Caco-2 (cell line): ENCODE measurements around the gene DALRD3. TPM values are rescaled to one million over a fixed set of nuclear protein-coding genes. Genes with fewer than 3 reads are reported as not detected.

Source experiments
- Bru-seq: library from RNA; stranded (reverse); fragments of 400-500 nt; gene quantifications from one replicate; lab custom pipeline; 2021; lab: Mats Ljungman, UMichigan
- BruChase-seq, 2 experiments: library from RNA; stranded (reverse); fragments of 400-500 nt; gene quantifications; one replicate each; lab custom pipeline; 2021; lab: Mats Ljungman, UMichigan
- BruUV-seq: library from RNA; stranded (reverse); fragments of 400-500 nt; replicated peaks from 2 replicates; lab custom pipeline; 2021; lab: Mats Ljungman, UMichigan
- CTCF ChIA-PET: fragments of 300-600 bp; sonication (Branson Sonifier 250); formaldehyde crosslinking; loops from one replicate; lab custom pipeline; 2022; ENCODE audit warnings: antibody characterized with exemption; lab: Charles Lee
- POLR2A ChIA-PET: fragments of 300-600 bp; sonication (Branson Sonifier 250); formaldehyde crosslinking; loops from one replicate; lab custom pipeline; 2022; ENCODE audit warnings: antibody characterized with exemption; lab: Charles Lee
- DNase-seq, 2 experiments: peaks; one replicate each; pipeline versions ENCODE4 v3.0.0 to v3.0.0-alpha.2; 2020 to 2022
- H3K27me3 ChIP-seq: replicated peaks from 2 replicates; pipeline ENCODE4 v1.6.0; 2011; ENCODE audit warnings: low read length; ENCODE audit not compliant: control insufficient read depth, insufficient read depth
- H3K36me3 ChIP-seq: 2 replicates; pipeline ENCODE4 v1.5.1; 2011; ENCODE audit warnings: low read length; ENCODE audit not compliant: control insufficient read depth, insufficient read depth
- H3K4me1 ChIP-seq: fragments of 250-450 bp; sonication (Bioruptor Pico); 2 replicates; pipeline ENCODE4 v1.5.1; 2020; ENCODE audit warnings: mild to moderate bottlenecking
- H3K4me3 ChIP-seq: 2 replicates; pipeline ENCODE4 v1.5.1; 2011; ENCODE audit warnings: low read depth, mild to moderate bottlenecking, control low read depth, low read length
- H3K9me3 ChIP-seq: fragments of 250-450 bp; sonication (Bioruptor Pico); 2 replicates; pipeline ENCODE4 v1.5.1; 2020; ENCODE audit warnings: mild to moderate bottlenecking, moderate library complexity
- H3K27ac Mint-ChIP-seq: one replicate; pipeline ENCODE4 v1.8.0; 2022; ENCODE audit warnings: mixed read lengths; ENCODE audit not compliant: unreplicated experiment
- H3K27me3 Mint-ChIP-seq: one replicate; pipeline ENCODE4 v1.8.0; 2022; ENCODE audit warnings: mixed read lengths; ENCODE audit not compliant: insufficient read depth, unreplicated experiment
- H3K36me3 Mint-ChIP-seq: one replicate; pipeline ENCODE4 v1.8.0; 2022; ENCODE audit warnings: mild to moderate bottlenecking, mixed read lengths; ENCODE audit not compliant: insufficient read depth, unreplicated experiment
- H3K4me1 Mint-ChIP-seq: one replicate; pipeline ENCODE4 v1.8.0; 2022; ENCODE audit warnings: low read depth, mixed read lengths; ENCODE audit not compliant: unreplicated experiment
- H3K4me3 Mint-ChIP-seq: one replicate; pipeline ENCODE4 v1.8.0; 2022; ENCODE audit warnings: mild to moderate bottlenecking, moderate library complexity, mixed read lengths; ENCODE audit not compliant: unreplicated experiment
- H3K9me3 Mint-ChIP-seq: one replicate; pipeline ENCODE4 v1.8.0; 2022; ENCODE audit warnings: mixed read lengths; ENCODE audit not compliant: unreplicated experiment
- CTCF ChIP-seq, 2 experiments: fragments of 200-600 bp in 1 of 2; IDR thresholded peaks; 1 replicate in 1 of 2; 2 replicates in 1 of 2; pipeline versions ENCODE4 v1.5.1 to v1.8.0; 2011 to 2022; ENCODE audit warnings: antibody characterized with exemption in 1 of 2, control low read depth in 1 of 2, inconsistent platforms in 1 of 2, low read depth in 1 of 2, low read length in 1 of 2, mild to moderate bottlenecking in 1 of 2, moderate library complexity in 1 of 2; ENCODE audit not compliant: insufficient read depth in 1 of 2, severe bottlenecking in 1 of 2, unreplicated experiment in 1 of 2
- intact Hi-C: fragments of 100-400 bp; cut with micrococcal nuclease; formaldehyde crosslinking; loops from one replicate; pipeline ENCODE4 v1.10.0; 2022; ENCODE audit not compliant: unreplicated experiment
- long read RNA-seq: library from polyadenylated mRNA; stranded (forward); transcript quantifications from one replicate; pipeline ENCODE4 v2.0.0, GENCODE V29; 2022
- total RNA-seq: library from RNA; stranded (reverse); gene quantifications from 2 replicates; pipeline ENCODE4 v1.2.3, GENCODE V29; 2022

The DALRD3 gene
- total RNA-seq (21.4 and 21.5 TPM in 2 replicates), Bru-seq, nascent RNA (percentile 55 among the genes with signal in this experiment), BruChase-seq, experiment 1, labeled RNA remaining after a 2-hour chase (percentile 55 among the genes with signal in this experiment), BruChase-seq, experiment 2, labeled RNA remaining after a 6-hour chase (percentile 64 among the genes with signal in this experiment)
- long read RNA-seq, partial matches to known transcripts: 14 of 37 reads
- long read RNA-seq, other reads (novel, unspliced or antisense): 16 of 37 reads

- H3K9me3 ChIP-seq: no peaks in the 10 kb centered on the region
- no peak for TF ChIP-seq CTCF (IDR thresholded peaks at IDR 0.05; ENCODE audit: insufficient read depth in 1 of 2, low read depth in 1 of 2, low read length in 1 of 2, severe bottlenecking in 1 of 2, unreplicated experiment in 1 of 2)
- peaks cover 3% of the 10 kb centered on the region for H3K4me1 Mint-ChIP-seq
- intact Hi-C loops: no loop called here
- peak within 1 kb of the TSS; percentile 83 for H3K4me3 ChIP-seq
- H3K4me1 ChIP-seq: peaks cover 2% of the 10 kb centered on the region; the same call in 1 of the 2 replicates
- BruUV-seq: no TSS peak
- H3K9me3 Mint-ChIP-seq: no peaks in the 10 kb centered on the region
- H3K4me3 Mint-ChIP-seq: peak within 1 kb of the TSS; percentile 82
- H3K27me3 ChIP-seq: no peaks in the 10 kb centered on the region
- no peaks in the 10 kb centered on the region for H3K27me3 Mint-ChIP-seq
- peaks cover 2% of the 10 kb centered on the region for H3K36me3 ChIP-seq
- peak within 1 kb of the TSS; percentile 97 for H3K27ac Mint-ChIP-seq
- H3K36me3 Mint-ChIP-seq: peaks cover 80% of the 10 kb centered on the region
- POLR2A ChIA-PET: interaction anchor here (0.5 to 3.2 kb wide), 4 partner anchors 9 to 1281 kb away, joined by 3 to 26 read pairs (median 4); partner anchors contain the start of genes QRICH1 and WDR6
- DNase-seq: peak; percentile 80 to 86
- CTCF ChIA-PET: interaction anchor here (0.6 to 2.7 kb wide), 5 partner anchors 11 to 322 kb away, joined by 3 to 14 read pairs (median 7); partner anchors contain the start of genes USP4 and WDR6
Measured at GRCh38 chr3:49017971-49018706, at the start of gene DALRD3. Gene DALRD3 (minus strand): TSS chr3:49018580. CDS start chr3:49018564, 16 bp downstream.

GRCh38 chr3:49058011-49058410 lies 39.6 kb upstream of the DALRD3 start:
- no peak overlapping the region for H3K27ac Mint-ChIP-seq
- POLR2A ChIA-PET: no interaction called here

More at GRCh38 chr3:49058011-49058410, 39.6 kb upstream of the DALRD3 start:
- H3K36me3 Mint-ChIP-seq: peaks cover 93% of the 10 kb centered on the region
- no TSS peak for BruUV-seq
- CTCF ChIA-PET: no interaction called here
- H3K4me3 ChIP-seq: no peak overlapping the region
- H3K4me1 ChIP-seq: no peaks in the 10 kb centered on the region
- no peaks in the 10 kb centered on the region for H3K9me3 Mint-ChIP-seq
- DNase-seq: no peak
- TF ChIP-seq CTCF (IDR thresholded peaks at IDR 0.05; ENCODE audit: insufficient read depth in 1 of 2, low read depth in 1 of 2, low read length in 1 of 2, severe bottlenecking in 1 of 2, unreplicated experiment in 1 of 2): no peak
- intact Hi-C loops: no loop called here
- H3K27me3 Mint-ChIP-seq: no peaks in the 10 kb centered on the region
- H3K9me3 ChIP-seq: no peaks in the 10 kb centered on the region
- H3K4me3 Mint-ChIP-seq: no peak overlapping the region
- no peaks in the 10 kb centered on the region for H3K36me3 ChIP-seq
- H3K27me3 ChIP-seq: no peaks in the 10 kb centered on the region
- no peaks in the 10 kb centered on the region for H3K4me1 Mint-ChIP-seq
